H1 (cell line): ENCODE measurements around the gene ORC6. TPM values are rescaled to one million over a fixed set of nuclear protein-coding genes. Genes with fewer than 3 reads are reported as not detected.

Experiments used
- CTCF ChIA-PET: fragments of 300-600 bp; sonication (Branson Sonifier 250); formaldehyde crosslinking; loops from one replicate; lab custom pipeline; 2021; ENCODE audit not compliant: partially characterized antibody; lab: Charles Lee
- POLR2A ChIA-PET: fragments of 300-600 bp; sonication (Branson Sonifier 250); formaldehyde crosslinking; loops from one replicate; lab custom pipeline; 2021; ENCODE audit warnings: inconsistent platforms; ENCODE audit not compliant: partially characterized antibody; lab: Charles Lee
- DNase-seq, 2 experiments: peaks; one replicate each; pipeline versions ENCODE4 v3.0.0 to v3.0.0-alpha.2; 2010 to 2022; ENCODE audit warnings: low spot score in 2 of 2, low read depth in 1 of 2, mixed read lengths in 1 of 2
- FAIRE-seq: peaks from 2 replicates; lab custom pipeline; 2011; peaks lifted over from hg19 to GRCh38; lab: Jason Lieb, UNC
- H2AFZ ChIP-seq: 2 replicates; pipeline ENCODE4 v1.8.1; 2012; ENCODE audit warnings: low read length, inconsistent platforms
- H2AK5ac ChIP-seq: 2 replicates; pipeline ENCODE4 v1.6.1; 2013; ENCODE audit warnings: low read depth, low read length
- H2BK120ac ChIP-seq: replicated peaks from 2 replicates; pipeline ENCODE3; 2013; ENCODE audit warnings: low read depth, low read length, inconsistent platforms
- H2BK12ac ChIP-seq: 2 replicates; pipeline ENCODE4 v1.6.1; 2013; ENCODE audit warnings: low read depth, low read length
- H2BK15ac ChIP-seq: 2 replicates; pipeline ENCODE4 v1.6.1; 2013; ENCODE audit warnings: low read length
- H2BK20ac ChIP-seq: 2 replicates; pipeline ENCODE4 v1.6.1; 2013; ENCODE audit warnings: low read length
- H2BK5ac ChIP-seq: 2 replicates; pipeline ENCODE4 v1.6.1; 2013; ENCODE audit warnings: low read depth, low read length
- H3K14ac ChIP-seq: 2 replicates; pipeline ENCODE4 v1.6.1; 2013; ENCODE audit warnings: inconsistent platforms; ENCODE audit not compliant: insufficient read length
- H3K18ac ChIP-seq: 2 replicates; pipeline ENCODE4 v1.6.1; 2013; ENCODE audit warnings: low read length; ENCODE audit errors: extremely low read depth
- H3K23ac ChIP-seq: 2 replicates; pipeline ENCODE4 v1.6.1; 2013; ENCODE audit warnings: inconsistent platforms; ENCODE audit not compliant: insufficient read length
- H3K23me2 ChIP-seq: 2 replicates; pipeline ENCODE4 v1.6.1; 2013; ENCODE audit warnings: low read depth, low read length
- H3K27ac ChIP-seq: 2 replicates; pipeline ENCODE4 v1.6.1; 2011; ENCODE audit warnings: low read depth, low read length, inconsistent platforms
- H3K27me3 ChIP-seq, 4 experiments: replicated peaks in 1 of 4; 1 replicate in 1 of 4; 2 replicates in 3 of 4; pipeline versions ENCODE4 v1.6.1 to v1.8.1; 2011 to 2013; ENCODE audit warnings: low read length in 3 of 4, mild to moderate bottlenecking in 3 of 4, inconsistent platforms in 2 of 4, mixed read lengths in 2 of 4, moderate library complexity in 1 of 4; ENCODE audit not compliant: control insufficient read depth in 3 of 4, insufficient read depth in 3 of 4; ENCODE audit errors: extremely low read depth in 1 of 4
- H3K36me3 ChIP-seq, 4 experiments: 2 replicates each; pipeline versions ENCODE4 v1.6.1 to v1.8.1; 2011 to 2013; ENCODE audit warnings: mild to moderate bottlenecking in 4 of 4, low read length in 3 of 4, moderate library complexity in 2 of 4, control low read depth in 1 of 4, inconsistent platforms in 1 of 4; ENCODE audit not compliant: insufficient read depth in 4 of 4, control insufficient read depth in 2 of 4
- H3K4ac ChIP-seq: replicated peaks from 2 replicates; pipeline ENCODE3; 2013; ENCODE audit warnings: low read length, low read depth, mixed read lengths, inconsistent platforms; ENCODE audit not compliant: insufficient read length
- H3K4me1 ChIP-seq, 4 experiments: replicated peaks in 1 of 4; 1 replicate in 1 of 4; 2 replicates in 3 of 4; pipeline versions ENCODE4 v1.6.1 to v1.8.1; 2011 to 2013; ENCODE audit warnings: low read length in 3 of 4, inconsistent platforms in 2 of 4, mixed read lengths in 1 of 4; ENCODE audit not compliant: insufficient read depth in 4 of 4, control insufficient read depth in 3 of 4
- H3K4me2 ChIP-seq, 2 experiments: 2 replicates each; pipeline versions ENCODE4 v1.6.1 to v1.8.1; 2011 to 2013; ENCODE audit warnings: low read depth in 2 of 2, low read length in 2 of 2, control low read depth in 1 of 2, inconsistent platforms in 1 of 2, mild to moderate bottlenecking in 1 of 2; ENCODE audit not compliant: insufficient read depth in 1 of 2
- H3K4me3 ChIP-seq, 4 experiments: fragments of 200-600, 300-600 bp in 1 of 4; sonication (generic), shearing (Covaris generic), sonication (Bioruptor Twin) in 1 of 4; 2 replicates each; pipeline versions ENCODE4 v1.5.1 to v1.8.1; 2011 to 2016; ENCODE audit warnings: low read length in 4 of 4, low read depth in 3 of 4, control low read depth in 2 of 4, inconsistent platforms in 2 of 4, mild to moderate bottlenecking in 2 of 4, mixed read lengths in 1 of 4, moderate library complexity in 1 of 4; ENCODE audit not compliant: insufficient read depth in 2 of 4; ENCODE audit errors: extremely low read depth in 1 of 4
- H3K56ac ChIP-seq: replicated peaks from 2 replicates; pipeline ENCODE3; 2013; ENCODE audit warnings: low read depth, mild to moderate bottlenecking, mixed read lengths, low read length, inconsistent platforms; ENCODE audit not compliant: insufficient read length
- H3K79me1 ChIP-seq: 2 replicates; pipeline ENCODE4 v1.6.1; 2013; ENCODE audit warnings: low read depth, low read length, control low read depth
- H3K79me2 ChIP-seq, 2 experiments: 2 replicates each; pipeline versions ENCODE4 v1.6.1 to v1.8.1; 2012 to 2013; ENCODE audit warnings: low read length in 2 of 2, mild to moderate bottlenecking in 2 of 2, inconsistent platforms in 1 of 2; ENCODE audit not compliant: insufficient read depth in 2 of 2, control insufficient read depth in 1 of 2
- H3K9ac ChIP-seq, 4 experiments: replicated peaks in 1 of 4; 1 replicate in 1 of 4; 2 replicates in 3 of 4; pipeline versions ENCODE4 v1.6.1 to v1.8.1; 2011 to 2013; ENCODE audit warnings: low read depth in 3 of 4, low read length in 3 of 4, control low read depth in 2 of 4, mild to moderate bottlenecking in 2 of 4, moderate library complexity in 2 of 4, inconsistent platforms in 1 of 4; ENCODE audit errors: extremely low read depth in 1 of 4
- H3K9me3 ChIP-seq, 2 experiments: 2 replicates each; pipeline versions ENCODE4 v1.6.1 to v1.8.1; 2012 to 2013; ENCODE audit warnings: mild to moderate bottlenecking in 2 of 2, moderate library complexity in 2 of 2, control low read depth in 1 of 2, inconsistent platforms in 1 of 2, low read depth in 1 of 2, low read length in 1 of 2, mixed read lengths in 1 of 2; ENCODE audit not compliant: insufficient read depth in 2 of 2
- H4K20me1 ChIP-seq, 2 experiments: replicated peaks in 1 of 2; 2 replicates each; pipeline versions ENCODE3 to v1.8.1; 2011 to 2013; ENCODE audit warnings: inconsistent platforms in 2 of 2, low read length in 2 of 2, mild to moderate bottlenecking in 1 of 2; ENCODE audit not compliant: insufficient read depth in 2 of 2, control insufficient read depth in 1 of 2
- H4K5ac ChIP-seq: 2 replicates; pipeline ENCODE4 v1.6.1; 2013; ENCODE audit warnings: low read length, low read depth, mixed read lengths, inconsistent platforms; ENCODE audit not compliant: insufficient read length
- H4K8ac ChIP-seq: 2 replicates; pipeline ENCODE4 v1.8.0; 2013; ENCODE audit warnings: mild to moderate bottlenecking, moderate library complexity, low read length, inconsistent platforms; ENCODE audit not compliant: insufficient read depth; ENCODE audit errors: extremely low read depth
- H4K91ac ChIP-seq: replicated peaks from 2 replicates; pipeline ENCODE3; 2013; ENCODE audit warnings: low read length, mixed read lengths, inconsistent platforms; ENCODE audit not compliant: insufficient read length
- CHD1 ChIP-seq: IDR thresholded peaks from 2 replicates; pipeline ENCODE4 v1.6.1; 2012; ENCODE audit warnings: low read depth, low read length, improper control_type of control experiment
- MAFK ChIP-seq: IDR thresholded peaks from 2 replicates; pipeline ENCODE4 v1.6.1; 2012; ENCODE audit warnings: low read depth, mild to moderate bottlenecking, improper control_type of control experiment, low read length
- SP1 ChIP-seq: IDR thresholded peaks from 2 replicates; pipeline ENCODE4 v1.6.1; 2011; ENCODE audit warnings: low read depth, low read length
- WGBS, 2 experiments: shearing (Covaris generic) in 1 of 2; methylation state at CpG; one replicate each; pipeline versions ENCODE4 v1.1.6 to v1.1.7; 2013 to 2015; ENCODE audit warnings: low lambda C conversion rate in 2 of 2, mixed read lengths in 2 of 2, inconsistent platforms in 1 of 2, low coverage in 1 of 2, missing lambda C conversion rate in 1 of 2; ENCODE audit not compliant: insufficient replicate concordance in 2 of 2, insufficient coverage in 1 of 2, insufficient read length in 1 of 2; ENCODE audit errors: extremely low coverage in 1 of 2, missing lambda C conversion rate in 1 of 2; 5-methylcytosine and 5-hydroxymethylcytosine counted together
- polyA plus RNA-seq, 7 experiments: library from polyadenylated mRNA; depleted of rRNA in 3 of 7; stranded (reverse) in 5 of 7; unstranded in 2 of 7; fragments of >200 nt in 5 of 7; fragments of 200-250 nt in 2 of 7; gene quantifications; 1 replicate in 5 of 7; 2 replicates in 1 of 7; 4 replicates in 1 of 7; pipeline versions ENCODE4 v1.2.1 to v1.2.3, GENCODE V29; 2011 to 2013; ENCODE audit warnings: missing spikeins in 2 of 7, mixed read lengths in 2 of 7
- total RNA-seq: library from RNA; stranded (reverse); fragmentation: NEBNext Ultra II Directional; extraction: Animal tissue kit (Norgen Biotek cat#: 25700); gene quantifications from 2 replicates; pipeline ENCODE4 v1.2.1, GENCODE V29; 2021

The ORC6 gene
- total and polyA plus RNA-seq, 2 of the 8 experiments (the other 6 are each of a cell fraction or from before 2014, with no cell fraction given) = 41.8 to 67.4 TPM

DNA sequence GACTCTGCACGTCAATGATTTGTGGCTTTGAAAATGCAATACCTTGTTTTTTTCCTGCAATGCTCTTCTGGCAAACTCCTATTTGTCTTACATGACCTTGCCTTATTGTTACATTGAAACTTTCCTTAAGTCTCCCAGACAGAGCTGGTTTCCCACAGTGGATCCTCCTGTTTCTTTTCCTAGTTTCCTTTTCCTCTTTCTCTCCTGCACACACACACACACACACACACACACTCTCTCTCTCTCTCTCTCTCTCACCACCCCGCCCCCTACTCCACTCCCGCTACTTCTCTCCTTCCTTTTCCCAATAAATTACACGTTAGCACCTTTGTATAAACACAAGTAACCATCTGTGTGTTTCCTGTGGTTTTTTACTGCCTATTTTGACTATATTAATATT lies 2.3 kb downstream of the ORC6 start:
- Histone ChIP-seq H3K18ac (no peak overlapping the region), H4K5ac (no peak overlapping the region), H4K8ac (no peak overlapping the region), H2BK20ac (no peak overlapping the region), H2BK5ac (no peak overlapping the region), H3K4me3 (peak overlapping the region in 1 of 4 experiments; percentile 90; a peak in 1 of 8 replicates), H3K14ac (no peak overlapping the region), H3K4ac (no peak overlapping the region), H4K91ac (no peak overlapping the region), H3K79me2 (peaks cover 21 to 51% of the 10 kb centered on the region in 2 experiments), H2AK5ac (no peak overlapping the region), H3K23ac (no peak overlapping the region), H3K79me1 (no peaks in the 10 kb centered on the region; the same call in 1 of the 2 replicates), H3K4me2 (peak overlapping the region; percentile 76 to 96; a peak in 1 of 4 replicates), H3K56ac (no peak overlapping the region), H3K4me1 (peaks cover 2 to 13% (median 5%) of the 10 kb centered on the region in 4 experiments; a peak in 5 of 7 replicates), H3K9me3 (no peaks in the 10 kb centered on the region), H3K23me2 (peaks cover 13% of the 10 kb centered on the region), H3K36me3 (peaks cover 21 to 49% (median 37%) of the 10 kb centered on the region in 4 experiments), H2BK120ac (no peak overlapping the region), H3K27ac (no peak overlapping the region), H3K27me3 (no peaks in the 10 kb centered on the region), H4K20me1 (peaks cover 22 to 25% of the 10 kb centered on the region in 2 experiments), H2BK15ac (no peak overlapping the region), H3K9ac (no peak overlapping the region), H2AFZ (no peak overlapping the region), H2BK12ac (no peak overlapping the region)
- ChIA-PET CTCF (interaction anchor here (1.0 to 3.7 kb wide), 10 partner anchors 9 to 238 kb away, joined by 3 to 19 read pairs (median 4); no protein-coding TSS in a partner anchor), POLR2A (interaction anchor here (0.9 to 2.3 kb wide), 5 partner anchors 8 to 204 kb away, joined by 3 to 13 read pairs (median 4); no protein-coding TSS in a partner anchor)
- no peak for DNase-seq
- FAIRE-seq = no peak
- WGBS, 2 experiments = 91 to 100% methylated on average over 2 to 4 of the region's 4 CpGs
- TF ChIP-seq MAFK (no peak), SP1 (no peak), CHD1 (no peak)
